ENCODE measurements around the gene DUSP22.

Gene DUSP22

GRCh38 chr6:304833-305370 lies 12.6 kb downstream of the DUSP22 start:
- TF ChIP-seq, protein P1, sequence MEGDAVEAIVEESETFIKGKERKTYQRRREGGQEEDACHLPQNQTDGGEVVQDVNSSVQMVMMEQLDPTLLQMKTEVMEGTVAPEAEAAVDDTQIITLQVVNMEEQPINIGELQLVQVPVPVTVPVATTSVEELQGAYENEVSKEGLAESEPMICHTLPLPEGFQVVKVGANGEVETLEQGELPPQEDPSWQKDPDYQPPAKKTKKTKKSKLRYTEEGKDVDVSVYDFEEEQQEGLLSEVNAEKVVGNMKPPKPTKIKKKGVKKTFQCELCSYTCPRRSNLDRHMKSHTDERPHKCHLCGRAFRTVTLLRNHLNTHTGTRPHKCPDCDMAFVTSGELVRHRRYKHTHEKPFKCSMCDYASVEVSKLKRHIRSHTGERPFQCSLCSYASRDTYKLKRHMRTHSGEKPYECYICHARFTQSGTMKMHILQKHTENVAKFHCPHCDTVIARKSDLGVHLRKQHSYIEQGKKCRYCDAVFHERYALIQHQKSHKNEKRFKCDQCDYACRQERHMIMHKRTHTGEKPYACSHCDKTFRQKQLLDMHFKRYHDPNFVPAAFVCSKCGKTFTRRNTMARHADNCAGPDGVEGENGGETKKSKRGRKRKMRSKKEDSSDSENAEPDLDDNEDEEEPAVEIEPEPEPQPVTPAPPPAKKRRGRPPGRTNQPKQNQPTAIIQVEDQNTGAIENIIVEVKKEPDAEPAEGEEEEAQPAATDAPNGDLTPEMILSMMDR (IDR thresholded peaks at IDR 0.05; ENCODE audit: low read depth, low read length, missing control alignments): no peak
- no peak for DNase-seq (ENCODE audit: low read depth)
- H3K4me3 ChIP-seq (ENCODE audit: low read depth, low read length): no peak overlapping the region
- in situ Hi-C loops (cut with HindIII; ENCODE audit: low sequenced_read_pairs): no loop called here

DNA sequence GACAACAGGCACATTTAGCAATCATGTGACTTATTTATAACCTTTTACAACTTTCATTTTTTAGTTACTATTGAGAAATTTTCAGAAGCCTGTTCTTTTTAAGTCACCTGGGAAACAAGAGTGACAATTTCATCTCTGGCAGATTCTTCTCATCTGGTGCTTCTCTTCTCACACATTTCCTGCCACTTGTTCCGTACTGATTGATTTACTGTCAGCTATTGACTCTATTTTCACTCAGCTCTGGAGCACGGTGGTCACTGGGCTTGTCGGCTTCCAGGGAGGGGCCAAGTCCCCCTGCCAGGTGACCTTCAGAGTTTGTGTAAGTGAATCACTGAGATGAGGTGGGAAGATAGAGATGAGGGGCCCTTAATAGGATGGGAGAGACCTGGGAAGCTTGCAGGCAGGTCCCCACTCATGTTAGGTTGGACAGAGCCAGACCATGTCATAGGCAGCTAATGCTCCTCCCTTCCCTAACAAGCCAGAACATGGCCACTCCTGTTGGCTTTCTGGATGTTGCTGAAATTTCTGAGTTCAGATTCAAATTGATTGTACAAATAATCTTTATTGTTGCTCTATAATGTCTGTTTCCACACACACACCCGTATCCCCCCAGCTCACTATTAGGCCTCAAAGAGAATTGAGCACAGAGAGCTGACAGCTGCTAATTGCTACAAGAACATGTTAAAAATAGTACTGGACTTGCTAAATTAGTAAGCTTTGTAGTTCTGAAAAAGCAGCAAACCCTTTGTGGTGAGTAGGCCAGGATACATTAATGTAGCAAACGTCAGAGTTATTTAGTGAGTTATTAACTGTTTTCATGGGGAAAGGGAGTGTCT lies 13.3 kb downstream of the DUSP22 start:
- TF ChIP-seq, protein P1 (IDR thresholded peaks at IDR 0.05; ENCODE audit: low read depth, low read length, missing control alignments): no peak
- no peak overlapping the region for H3K4me3 ChIP-seq (ENCODE audit: low read depth, low read length)
- no peak for DNase-seq (ENCODE audit: low read depth)
- in situ Hi-C loops (cut with HindIII; ENCODE audit: low sequenced_read_pairs): no loop called here

DNA sequence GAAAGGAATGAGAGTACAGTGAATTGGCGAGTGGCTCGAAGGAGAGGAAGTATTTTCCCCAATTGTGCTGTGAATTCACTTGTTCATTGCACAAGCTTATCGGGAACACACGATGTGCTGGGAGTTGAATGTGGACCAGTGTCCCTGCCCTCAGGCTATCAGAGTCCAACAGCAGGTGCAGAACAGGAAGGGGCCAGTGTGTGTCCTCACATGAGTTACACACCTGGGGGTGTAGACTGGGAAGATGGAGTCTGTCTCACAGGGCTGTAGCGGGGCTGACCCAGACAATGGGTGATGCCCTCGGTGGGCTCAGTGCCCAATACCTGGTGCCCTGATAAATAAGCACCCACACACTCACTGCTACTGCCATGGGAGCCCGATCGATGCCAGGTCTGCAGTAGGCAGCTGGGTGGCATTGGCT lies 14.4 kb downstream of the DUSP22 start:
- in situ Hi-C loops (cut with HindIII; ENCODE audit: low sequenced_read_pairs): no loop called here
- DNase-seq (ENCODE audit: low read depth): no peak
- no peak overlapping the region for H3K4me3 ChIP-seq (ENCODE audit: low read depth, low read length)
- TF ChIP-seq, protein P1 (IDR thresholded peaks at IDR 0.05; ENCODE audit: low read depth, low read length, missing control alignments): no peak

DNA sequence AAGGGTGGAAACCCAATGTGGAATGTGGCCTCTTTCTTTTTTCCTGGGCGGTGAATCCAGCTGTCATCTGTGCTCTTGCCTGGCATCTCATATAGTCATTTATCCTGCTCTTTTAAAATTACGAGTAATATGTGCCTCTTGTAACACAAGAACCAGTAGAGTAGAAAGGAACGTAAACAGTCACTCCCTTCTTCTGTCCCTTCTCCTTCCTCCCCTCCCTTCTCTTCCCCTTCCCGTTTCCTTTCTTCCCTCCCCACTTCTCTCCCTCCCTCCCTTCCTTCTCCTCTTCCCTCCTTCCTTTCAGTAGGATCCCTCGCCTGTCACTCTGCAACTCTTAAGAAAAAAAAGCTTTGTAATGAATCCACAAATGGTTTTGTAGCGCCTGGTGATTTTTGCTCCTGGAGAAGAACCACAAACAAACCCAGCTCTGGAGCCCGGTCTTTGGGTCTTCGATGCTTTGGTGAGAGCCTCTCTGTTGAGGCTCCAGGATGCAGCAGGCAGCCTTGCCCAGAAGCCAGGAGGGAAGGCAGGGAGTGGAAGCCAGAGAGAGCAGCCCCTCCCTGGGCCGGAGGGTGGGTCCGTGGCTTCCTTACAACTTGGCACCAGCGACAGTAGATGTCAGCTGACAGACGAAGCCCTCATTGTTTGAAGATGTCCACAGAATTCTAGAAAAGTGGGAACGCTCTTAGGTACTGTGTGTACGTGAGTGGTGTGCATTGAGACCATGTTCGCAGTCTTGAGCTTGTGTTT lies 15.0 kb downstream of the DUSP22 start:
- H3K4me3 ChIP-seq (ENCODE audit: low read depth, low read length): no peak overlapping the region
- in situ Hi-C loops (cut with HindIII; ENCODE audit: low sequenced_read_pairs): no loop called here
- no peak for DNase-seq (ENCODE audit: low read depth)
- TF ChIP-seq, protein P1 (IDR thresholded peaks at IDR 0.05; ENCODE audit: low read depth, low read length, missing control alignments): no peak

DNA sequence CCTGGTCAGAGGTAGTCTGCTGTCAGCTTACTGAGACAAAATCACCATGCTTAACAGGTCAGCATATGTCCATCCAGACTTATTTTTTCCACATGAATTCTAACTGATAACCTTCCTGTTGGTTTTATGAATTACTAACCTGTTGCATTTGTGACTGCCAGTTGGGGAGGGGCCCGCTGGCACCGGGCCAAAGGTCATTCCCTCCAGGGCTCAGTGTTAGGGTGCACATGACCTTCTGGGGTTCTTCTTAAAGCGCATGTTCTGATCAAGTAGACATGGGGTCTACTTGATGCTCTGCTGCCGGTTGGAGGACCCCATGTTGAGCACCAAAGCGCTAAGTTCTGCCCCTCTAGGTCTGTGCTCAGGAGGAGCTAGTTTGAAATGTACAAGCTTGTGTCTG lies 15.6 kb downstream of the DUSP22 start:
- H3K4me3 ChIP-seq (ENCODE audit: low read depth, low read length): no peak overlapping the region
- in situ Hi-C loops (cut with HindIII; ENCODE audit: low sequenced_read_pairs): no loop called here
- DNase-seq (ENCODE audit: low read depth): no peak
- TF ChIP-seq, protein P1 (IDR thresholded peaks at IDR 0.05; ENCODE audit: low read depth, low read length, missing control alignments): no peak

- H3K4me3 ChIP-seq (ENCODE audit: low read depth, low read length): no peak overlapping the region
- no peak for DNase-seq (ENCODE audit: low read depth)
- TF ChIP-seq, protein P1 (IDR thresholded peaks at IDR 0.05; ENCODE audit: low read depth, low read length, missing control alignments): no peak
- in situ Hi-C loops (cut with HindIII; ENCODE audit: low sequenced_read_pairs): no loop called here
These were observed 16.0 kb downstream of the DUSP22 start for GRCh38 chr6:308307-308706.
